ENCODE data around the gene TP53I13. TPM values are rescaled to one million over a fixed set of nuclear protein-coding genes. Genes with fewer than 3 reads are reported as not detected.

TP53I13 gene
- total and polyA plus RNA-seq, 2 of the 13 experiments (the other 11 are each of a cell fraction or from before 2014, with no cell fraction given) = 16.9 to 25.7 TPM

DNA sequence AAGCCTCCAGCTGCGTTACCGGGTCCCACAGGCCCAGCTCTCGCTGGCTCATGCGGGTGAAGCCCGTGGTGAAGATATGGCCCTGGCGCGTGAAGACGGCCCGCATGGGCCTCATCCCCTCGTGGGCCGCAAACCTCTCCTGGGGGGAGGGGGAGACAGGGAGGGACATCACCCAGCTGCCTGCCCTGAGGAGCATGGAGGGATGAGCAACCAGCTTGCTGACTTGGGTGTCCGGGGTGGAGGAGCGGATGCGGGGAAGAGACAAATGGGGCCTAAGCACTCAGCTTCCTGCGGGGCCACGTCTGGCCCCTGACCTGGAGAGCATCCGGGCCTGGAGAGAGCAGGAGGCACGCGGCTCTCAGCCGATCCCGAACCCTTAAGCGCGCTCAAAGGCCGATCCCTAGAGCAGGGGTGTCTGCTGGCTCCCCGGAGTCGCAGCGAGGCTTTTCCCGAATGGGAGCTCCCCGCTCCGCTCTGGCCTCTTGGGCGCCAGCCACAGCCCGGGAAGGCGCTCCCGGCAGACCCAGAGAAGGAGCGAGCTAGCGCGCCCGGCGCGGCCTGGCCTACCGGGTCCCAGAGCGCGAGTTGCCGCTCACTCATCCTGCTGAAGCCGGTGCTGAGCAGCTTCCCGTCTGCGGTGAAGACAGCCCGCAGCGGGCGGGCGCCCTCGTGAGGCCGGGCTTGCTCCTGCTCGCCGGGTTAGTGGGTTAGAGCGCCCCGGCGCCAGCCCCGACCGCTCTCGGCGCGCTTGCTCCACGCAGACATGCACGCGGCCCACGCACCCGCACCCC is 49.2 kb downstream of the TP53I13 start (continued):
- TF ChIP-seq, protein P1, sequence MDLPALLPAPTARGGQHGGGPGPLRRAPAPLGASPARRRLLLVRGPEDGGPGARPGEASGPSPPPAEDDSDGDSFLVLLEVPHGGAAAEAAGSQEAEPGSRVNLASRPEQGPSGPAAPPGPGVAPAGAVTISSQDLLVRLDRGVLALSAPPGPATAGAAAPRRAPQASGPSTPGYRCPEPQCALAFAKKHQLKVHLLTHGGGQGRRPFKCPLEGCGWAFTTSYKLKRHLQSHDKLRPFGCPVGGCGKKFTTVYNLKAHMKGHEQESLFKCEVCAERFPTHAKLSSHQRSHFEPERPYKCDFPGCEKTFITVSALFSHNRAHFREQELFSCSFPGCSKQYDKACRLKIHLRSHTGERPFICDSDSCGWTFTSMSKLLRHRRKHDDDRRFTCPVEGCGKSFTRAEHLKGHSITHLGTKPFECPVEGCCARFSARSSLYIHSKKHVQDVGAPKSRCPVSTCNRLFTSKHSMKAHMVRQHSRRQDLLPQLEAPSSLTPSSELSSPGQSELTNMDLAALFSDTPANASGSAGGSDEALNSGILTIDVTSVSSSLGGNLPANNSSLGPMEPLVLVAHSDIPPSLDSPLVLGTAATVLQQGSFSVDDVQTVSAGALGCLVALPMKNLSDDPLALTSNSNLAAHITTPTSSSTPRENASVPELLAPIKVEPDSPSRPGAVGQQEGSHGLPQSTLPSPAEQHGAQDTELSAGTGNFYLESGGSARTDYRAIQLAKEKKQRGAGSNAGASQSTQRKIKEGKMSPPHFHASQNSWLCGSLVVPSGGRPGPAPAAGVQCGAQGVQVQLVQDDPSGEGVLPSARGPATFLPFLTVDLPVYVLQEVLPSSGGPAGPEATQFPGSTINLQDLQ (CRISPR knock-in tag; IDR thresholded peaks at IDR 0.05) = no peak
- TF ChIP-seq ETV5 (CRISPR knock-in tag; IDR thresholded peaks at IDR 0.05; ENCODE audit: borderline replicate concordance) = no peak
- no peak for TF ChIP-seq SYNCRIP (IDR thresholded peaks at IDR 0.05; ENCODE audit: insufficient read depth, low read depth, low read length)
- TF ChIP-seq EED (CRISPR knock-in tag; IDR thresholded peaks at IDR 0.05) = peak; percentile 56
- no peak for TF ChIP-seq ZNF850 (CRISPR knock-in tag; conservative IDR thresholded peaks at IDR 0.05)
- TF ChIP-seq MATR3 (CRISPR knock-in tag; IDR thresholded peaks at IDR 0.05) = no peak
- no peak for TF ChIP-seq TSC22D2 (CRISPR knock-in tag; IDR thresholded peaks at IDR 0.05; ENCODE audit: borderline replicate concordance)
- TF ChIP-seq ZMYM4 (CRISPR knock-in tag; IDR thresholded peaks at IDR 0.05) = peak; percentile 60; the same call in 1 of the 2 replicates
- TF ChIP-seq, protein P2, sequence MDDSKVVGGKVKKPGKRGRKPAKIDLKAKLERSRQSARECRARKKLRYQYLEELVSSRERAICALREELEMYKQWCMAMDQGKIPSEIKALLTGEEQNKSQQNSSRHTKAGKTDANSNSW (CRISPR knock-in tag; IDR thresholded peaks at IDR 0.05; ENCODE audit: borderline replicate concordance) = no peak
- TF ChIP-seq NFKBIZ (CRISPR knock-in tag; IDR thresholded peaks at IDR 0.05) = no peak; the same call in 1 of the 2 replicates
- TF ChIP-seq, protein P3, sequence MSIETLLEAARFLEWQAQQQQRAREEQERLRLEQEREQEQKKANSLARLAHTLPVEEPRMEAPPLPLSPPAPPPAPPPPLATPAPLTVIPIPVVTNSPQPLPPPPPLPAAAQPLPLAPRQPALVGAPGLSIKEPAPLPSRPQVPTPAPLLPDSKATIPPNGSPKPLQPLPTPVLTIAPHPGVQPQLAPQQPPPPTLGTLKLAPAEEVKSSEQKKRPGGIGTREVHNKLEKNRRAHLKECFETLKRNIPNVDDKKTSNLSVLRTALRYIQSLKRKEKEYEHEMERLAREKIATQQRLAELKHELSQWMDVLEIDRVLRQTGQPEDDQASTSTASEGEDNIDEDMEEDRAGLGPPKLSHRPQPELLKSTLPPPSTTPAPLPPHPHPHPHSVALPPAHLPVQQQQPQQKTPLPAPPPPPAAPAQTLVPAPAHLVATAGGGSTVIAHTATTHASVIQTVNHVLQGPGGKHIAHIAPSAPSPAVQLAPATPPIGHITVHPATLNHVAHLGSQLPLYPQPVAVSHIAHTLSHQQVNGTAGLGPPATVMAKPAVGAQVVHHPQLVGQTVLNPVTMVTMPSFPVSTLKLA (IDR thresholded peaks at IDR 0.05) = no peak
- no peak for TF ChIP-seq ESRRA (CRISPR knock-in tag; IDR thresholded peaks at IDR 0.05; ENCODE audit: low read depth)
- no peak for TF ChIP-seq TOPORS (CRISPR knock-in tag; IDR thresholded peaks at IDR 0.05)
- TF ChIP-seq, protein P4, sequence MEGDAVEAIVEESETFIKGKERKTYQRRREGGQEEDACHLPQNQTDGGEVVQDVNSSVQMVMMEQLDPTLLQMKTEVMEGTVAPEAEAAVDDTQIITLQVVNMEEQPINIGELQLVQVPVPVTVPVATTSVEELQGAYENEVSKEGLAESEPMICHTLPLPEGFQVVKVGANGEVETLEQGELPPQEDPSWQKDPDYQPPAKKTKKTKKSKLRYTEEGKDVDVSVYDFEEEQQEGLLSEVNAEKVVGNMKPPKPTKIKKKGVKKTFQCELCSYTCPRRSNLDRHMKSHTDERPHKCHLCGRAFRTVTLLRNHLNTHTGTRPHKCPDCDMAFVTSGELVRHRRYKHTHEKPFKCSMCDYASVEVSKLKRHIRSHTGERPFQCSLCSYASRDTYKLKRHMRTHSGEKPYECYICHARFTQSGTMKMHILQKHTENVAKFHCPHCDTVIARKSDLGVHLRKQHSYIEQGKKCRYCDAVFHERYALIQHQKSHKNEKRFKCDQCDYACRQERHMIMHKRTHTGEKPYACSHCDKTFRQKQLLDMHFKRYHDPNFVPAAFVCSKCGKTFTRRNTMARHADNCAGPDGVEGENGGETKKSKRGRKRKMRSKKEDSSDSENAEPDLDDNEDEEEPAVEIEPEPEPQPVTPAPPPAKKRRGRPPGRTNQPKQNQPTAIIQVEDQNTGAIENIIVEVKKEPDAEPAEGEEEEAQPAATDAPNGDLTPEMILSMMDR (CRISPR knock-in tag; IDR thresholded peaks at IDR 0.05) = peak; percentile 90
- no peak for TF ChIP-seq ZNF724P (CRISPR knock-in tag; IDR thresholded peaks at IDR 0.05; ENCODE audit: borderline replicate concordance)
- no peak for TF ChIP-seq ZFAT (CRISPR knock-in tag; conservative IDR thresholded peaks at IDR 0.05)
- TF ChIP-seq, protein P5, sequence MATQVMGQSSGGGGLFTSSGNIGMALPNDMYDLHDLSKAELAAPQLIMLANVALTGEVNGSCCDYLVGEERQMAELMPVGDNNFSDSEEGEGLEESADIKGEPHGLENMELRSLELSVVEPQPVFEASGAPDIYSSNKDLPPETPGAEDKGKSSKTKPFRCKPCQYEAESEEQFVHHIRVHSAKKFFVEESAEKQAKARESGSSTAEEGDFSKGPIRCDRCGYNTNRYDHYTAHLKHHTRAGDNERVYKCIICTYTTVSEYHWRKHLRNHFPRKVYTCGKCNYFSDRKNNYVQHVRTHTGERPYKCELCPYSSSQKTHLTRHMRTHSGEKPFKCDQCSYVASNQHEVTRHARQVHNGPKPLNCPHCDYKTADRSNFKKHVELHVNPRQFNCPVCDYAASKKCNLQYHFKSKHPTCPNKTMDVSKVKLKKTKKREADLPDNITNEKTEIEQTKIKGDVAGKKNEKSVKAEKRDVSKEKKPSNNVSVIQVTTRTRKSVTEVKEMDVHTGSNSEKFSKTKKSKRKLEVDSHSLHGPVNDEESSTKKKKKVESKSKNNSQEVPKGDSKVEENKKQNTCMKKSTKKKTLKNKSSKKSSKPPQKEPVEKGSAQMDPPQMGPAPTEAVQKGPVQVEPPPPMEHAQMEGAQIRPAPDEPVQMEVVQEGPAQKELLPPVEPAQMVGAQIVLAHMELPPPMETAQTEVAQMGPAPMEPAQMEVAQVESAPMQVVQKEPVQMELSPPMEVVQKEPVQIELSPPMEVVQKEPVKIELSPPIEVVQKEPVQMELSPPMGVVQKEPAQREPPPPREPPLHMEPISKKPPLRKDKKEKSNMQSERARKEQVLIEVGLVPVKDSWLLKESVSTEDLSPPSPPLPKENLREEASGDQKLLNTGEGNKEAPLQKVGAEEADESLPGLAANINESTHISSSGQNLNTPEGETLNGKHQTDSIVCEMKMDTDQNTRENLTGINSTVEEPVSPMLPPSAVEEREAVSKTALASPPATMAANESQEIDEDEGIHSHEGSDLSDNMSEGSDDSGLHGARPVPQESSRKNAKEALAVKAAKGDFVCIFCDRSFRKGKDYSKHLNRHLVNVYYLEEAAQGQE (IDR thresholded peaks at IDR 0.05; ENCODE audit: borderline replicate concordance in 1 of 2, low read depth in 1 of 2, low read length in 2 of 2) = 0 out of 4 replicates have a peak, but pooled peaks of 1 of the 2 experiments have one; percentile 11
- no peak for TF ChIP-seq RFXAP (CRISPR knock-in tag; IDR thresholded peaks at IDR 0.05; ENCODE audit: borderline replicate concordance)
- peak; percentile 69 for TF ChIP-seq KDM3A (CRISPR knock-in tag; IDR thresholded peaks at IDR 0.05; ENCODE audit: low read depth)

Measured in HepG2 (cell line).